GM10248 (cell line): ENCODE data around the gene PLEKHA7.
"Not testable (repeated sequence)": the region's sequence is repeated elsewhere in the genome, so short reads cannot be mapped to it uniquely, and the experiment has no call there.

Source experiments
- CTCF ChIA-PET: fragments of 300-600 bp; sonication (Branson Sonifier 250); formaldehyde crosslinking; extraction: SDS; loops from one replicate; lab custom pipeline; 2021; ENCODE audit warnings: antibody characterized with exemption; lab: Yijun Ruan, JAX
- POLR2A ChIA-PET: fragments of 350-650 bp; sonication (Branson Sonifier 250); formaldehyde crosslinking; extraction: SDS; loops from one replicate; lab custom pipeline; 2020; ENCODE audit warnings: antibody characterized with exemption; lab: Yijun Ruan, JAX
- DNase-seq: peaks from one replicate; pipeline ENCODE4 v3.0.0; 2012; ENCODE audit errors: extremely low spot score
- TF ChIP-seq, protein P1 (sequence below): IDR thresholded peaks from 2 replicates; pipeline ENCODE4 v1.5.1; 2012; ENCODE audit warnings: mild to moderate bottlenecking, low read depth; ENCODE audit errors: extremely low read depth, missing control alignments, control extremely low read depth

The PLEKHA7 gene, protein sequence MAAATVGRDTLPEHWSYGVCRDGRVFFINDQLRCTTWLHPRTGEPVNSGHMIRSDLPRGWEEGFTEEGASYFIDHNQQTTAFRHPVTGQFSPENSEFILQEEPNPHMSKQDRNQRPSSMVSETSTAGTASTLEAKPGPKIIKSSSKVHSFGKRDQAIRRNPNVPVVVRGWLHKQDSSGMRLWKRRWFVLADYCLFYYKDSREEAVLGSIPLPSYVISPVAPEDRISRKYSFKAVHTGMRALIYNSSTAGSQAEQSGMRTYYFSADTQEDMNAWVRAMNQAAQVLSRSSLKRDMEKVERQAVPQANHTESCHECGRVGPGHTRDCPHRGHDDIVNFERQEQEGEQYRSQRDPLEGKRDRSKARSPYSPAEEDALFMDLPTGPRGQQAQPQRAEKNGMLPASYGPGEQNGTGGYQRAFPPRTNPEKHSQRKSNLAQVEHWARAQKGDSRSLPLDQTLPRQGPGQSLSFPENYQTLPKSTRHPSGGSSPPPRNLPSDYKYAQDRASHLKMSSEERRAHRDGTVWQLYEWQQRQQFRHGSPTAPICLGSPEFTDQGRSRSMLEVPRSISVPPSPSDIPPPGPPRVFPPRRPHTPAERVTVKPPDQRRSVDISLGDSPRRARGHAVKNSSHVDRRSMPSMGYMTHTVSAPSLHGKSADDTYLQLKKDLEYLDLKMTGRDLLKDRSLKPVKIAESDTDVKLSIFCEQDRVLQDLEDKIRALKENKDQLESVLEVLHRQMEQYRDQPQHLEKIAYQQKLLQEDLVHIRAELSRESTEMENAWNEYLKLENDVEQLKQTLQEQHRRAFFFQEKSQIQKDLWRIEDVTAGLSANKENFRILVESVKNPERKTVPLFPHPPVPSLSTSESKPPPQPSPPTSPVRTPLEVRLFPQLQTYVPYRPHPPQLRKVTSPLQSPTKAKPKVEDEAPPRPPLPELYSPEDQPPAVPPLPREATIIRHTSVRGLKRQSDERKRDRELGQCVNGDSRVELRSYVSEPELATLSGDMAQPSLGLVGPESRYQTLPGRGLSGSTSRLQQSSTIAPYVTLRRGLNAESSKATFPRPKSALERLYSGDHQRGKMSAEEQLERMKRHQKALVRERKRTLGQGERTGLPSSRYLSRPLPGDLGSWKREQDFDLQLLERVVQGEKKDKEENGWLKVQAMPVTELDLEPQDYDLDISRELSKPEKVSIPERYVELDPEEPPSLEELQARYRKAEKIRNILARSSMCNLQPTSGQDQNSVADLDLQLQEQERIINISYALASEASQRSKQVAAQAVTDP

DNA sequence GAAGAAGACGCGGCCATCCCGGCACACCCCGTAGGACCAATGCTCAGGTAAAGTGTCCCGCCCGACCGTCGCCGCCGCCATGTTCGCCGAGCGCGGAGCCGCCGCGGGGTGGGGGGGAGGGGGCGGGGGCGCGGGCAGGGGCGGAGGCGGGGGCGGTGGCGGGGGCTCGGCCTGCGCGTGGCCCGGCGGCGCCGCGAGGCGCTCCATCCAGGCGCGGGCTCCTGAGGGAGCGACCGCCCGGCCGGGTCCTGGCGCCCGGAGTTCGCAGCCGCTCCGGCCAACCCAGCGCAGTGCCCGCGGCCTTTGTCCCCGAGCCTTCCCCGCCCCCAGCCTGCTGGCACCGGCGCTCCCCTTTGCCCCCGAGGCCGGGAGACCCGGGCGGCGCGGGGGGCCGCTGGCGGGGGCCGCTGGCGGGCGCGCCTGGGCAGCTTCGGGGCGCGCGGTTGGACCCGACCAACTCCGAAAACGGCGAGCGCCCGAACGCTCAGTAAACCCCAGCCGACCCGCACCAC, at the start of gene PLEKHA7:
Gene PLEKHA7, minus strand, starts transcription at position 94 of the 512 bp plus-strand sequence. Its CDS starts 13 bp downstream, at position 81.
- TF ChIP-seq, protein P1, sequence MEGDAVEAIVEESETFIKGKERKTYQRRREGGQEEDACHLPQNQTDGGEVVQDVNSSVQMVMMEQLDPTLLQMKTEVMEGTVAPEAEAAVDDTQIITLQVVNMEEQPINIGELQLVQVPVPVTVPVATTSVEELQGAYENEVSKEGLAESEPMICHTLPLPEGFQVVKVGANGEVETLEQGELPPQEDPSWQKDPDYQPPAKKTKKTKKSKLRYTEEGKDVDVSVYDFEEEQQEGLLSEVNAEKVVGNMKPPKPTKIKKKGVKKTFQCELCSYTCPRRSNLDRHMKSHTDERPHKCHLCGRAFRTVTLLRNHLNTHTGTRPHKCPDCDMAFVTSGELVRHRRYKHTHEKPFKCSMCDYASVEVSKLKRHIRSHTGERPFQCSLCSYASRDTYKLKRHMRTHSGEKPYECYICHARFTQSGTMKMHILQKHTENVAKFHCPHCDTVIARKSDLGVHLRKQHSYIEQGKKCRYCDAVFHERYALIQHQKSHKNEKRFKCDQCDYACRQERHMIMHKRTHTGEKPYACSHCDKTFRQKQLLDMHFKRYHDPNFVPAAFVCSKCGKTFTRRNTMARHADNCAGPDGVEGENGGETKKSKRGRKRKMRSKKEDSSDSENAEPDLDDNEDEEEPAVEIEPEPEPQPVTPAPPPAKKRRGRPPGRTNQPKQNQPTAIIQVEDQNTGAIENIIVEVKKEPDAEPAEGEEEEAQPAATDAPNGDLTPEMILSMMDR: no peak
- CTCF ChIA-PET: interaction anchor here (0.7 to 2.3 kb wide), 8 partner anchors 9 to 1190 kb away, joined by 3 to 5 read pairs (median 3); no protein-coding TSS in a partner anchor
- POLR2A ChIA-PET: no interaction called here
- DNase-seq: peak; percentile 39

DNA sequence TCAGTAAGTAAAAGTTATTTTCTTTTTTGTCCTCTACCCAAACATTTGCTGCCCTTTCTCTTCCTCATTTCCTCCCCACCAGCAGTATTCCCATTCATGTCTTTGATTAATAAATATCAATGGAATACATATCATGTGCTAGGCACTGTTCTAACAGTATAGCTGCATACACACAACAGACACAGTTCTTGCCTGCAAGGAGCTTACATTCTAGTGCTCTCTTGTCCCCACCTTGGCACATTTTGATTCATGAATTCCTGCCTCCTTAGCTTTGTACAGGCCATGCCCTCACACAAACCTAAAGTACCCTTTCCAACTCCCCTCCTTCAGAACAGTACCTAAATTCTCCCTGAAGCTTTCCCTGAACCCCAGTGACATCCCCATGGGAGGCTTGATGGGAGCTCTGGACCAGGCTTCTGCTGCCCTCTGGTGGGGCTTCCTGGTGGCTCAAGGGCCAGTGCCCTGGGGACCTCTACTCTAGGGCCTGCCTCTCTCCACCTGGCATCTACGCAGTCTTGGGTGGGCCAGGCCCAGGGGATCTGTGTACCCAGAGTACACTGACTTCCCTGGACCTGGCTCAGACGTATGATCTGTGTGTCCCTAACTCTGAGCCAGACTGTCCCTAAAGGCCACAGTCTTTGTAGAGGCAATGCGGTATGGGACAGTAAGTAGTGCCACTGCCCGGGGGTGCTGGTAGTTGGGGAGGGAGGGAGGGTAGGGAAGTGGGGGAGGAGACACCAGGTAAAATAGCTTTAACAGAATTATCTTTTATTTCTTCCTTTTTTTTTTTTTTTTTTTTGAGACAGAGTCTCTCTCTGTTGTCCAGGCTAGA, 49.2 kb upstream of the PLEKHA7 start:
- POLR2A ChIA-PET: no interaction called here
- DNase-seq: peak; percentile 68

DNA sequence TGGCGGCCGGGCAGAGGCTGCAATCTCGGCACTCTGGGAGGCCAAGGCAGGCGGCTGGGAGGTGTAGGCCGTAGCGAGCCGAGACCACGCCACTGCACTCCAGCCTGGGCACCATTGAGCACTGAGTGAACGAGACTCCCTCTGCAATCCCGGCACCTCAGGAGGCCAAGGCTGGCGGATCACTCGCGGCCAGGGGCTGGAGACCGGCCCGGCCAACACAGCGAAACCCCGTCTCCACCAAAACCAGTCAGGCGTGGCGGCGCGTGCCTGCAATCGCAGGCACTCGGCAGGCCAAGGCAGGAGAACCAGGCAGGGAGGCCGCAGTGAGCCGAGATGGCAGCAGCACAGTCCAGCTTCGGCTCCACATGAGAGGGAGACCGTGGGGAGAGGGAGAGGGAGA, 36.9 kb upstream of the PLEKHA7 start:
- CTCF ChIA-PET, DNase-seq, POLR2A ChIA-PET: not testable (repeated sequence)

More for the DNA sequence above, 49.2 kb upstream of the PLEKHA7 start:
- TF ChIP-seq, protein P1: peak; percentile 73
- CTCF ChIA-PET: interaction anchor here (0.7 to 7.6 kb wide), 50 partner anchors 10 to 441 kb away, joined by 3 to 106 read pairs (median 4); partner anchors contain the start of gene RPS13

DNA sequence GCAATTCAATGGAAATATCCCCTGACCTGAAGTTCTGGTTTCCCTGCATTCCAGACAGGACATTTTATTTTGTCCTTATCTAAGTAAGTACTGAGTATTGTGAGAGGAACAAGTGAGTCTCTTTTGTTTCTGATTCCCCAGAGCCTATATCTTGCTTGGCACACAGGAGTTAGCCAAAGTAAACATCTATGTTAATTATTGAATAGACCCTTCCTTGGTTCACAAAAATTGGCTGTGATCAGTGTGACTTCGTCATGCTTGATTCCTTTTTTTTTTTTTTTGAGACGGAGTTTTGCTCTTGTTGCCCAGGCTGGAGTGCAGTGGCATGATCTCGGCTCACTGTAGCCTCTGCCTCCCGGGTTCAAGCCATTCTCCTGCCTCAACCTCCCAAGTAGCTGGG, 34.3 kb upstream of the PLEKHA7 start:
- POLR2A ChIA-PET, DNase-seq: not testable (repeated sequence)
- CTCF ChIA-PET: interaction anchor here (1.0 to 1.5 kb wide), 2 partner anchors 15 to 264 kb away, joined by 3 to 5 read pairs; no protein-coding TSS in a partner anchor

DNA sequence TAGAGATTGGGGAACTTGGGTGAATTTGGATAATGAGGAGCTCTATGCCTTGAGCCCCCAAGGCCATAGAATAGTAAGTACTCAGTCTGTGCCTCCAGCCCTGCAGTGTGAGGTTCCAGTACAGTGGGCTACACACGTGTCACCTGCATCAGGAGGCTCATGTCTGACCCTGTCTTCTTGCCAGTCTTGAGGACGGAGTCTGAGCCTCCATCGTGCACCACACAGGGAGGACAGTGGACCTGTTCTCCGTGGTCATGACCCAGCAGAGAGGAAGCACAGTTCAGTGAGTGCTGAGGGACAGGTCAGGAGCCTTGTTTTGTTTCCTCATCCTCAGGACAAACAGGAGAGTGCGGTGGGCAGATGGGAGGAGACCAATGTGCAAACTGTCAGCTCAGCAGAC, 32.5 kb upstream of the PLEKHA7 start:
- no peak for DNase-seq
- ChIA-PET POLR2A (no interaction called here), CTCF (interaction anchor here (1.2 to 1.7 kb wide), 3 partner anchors 14 to 226 kb away, joined by 3 to 4 read pairs (median 3); no protein-coding TSS in a partner anchor)
- TF ChIP-seq, protein P1: no peak

DNA sequence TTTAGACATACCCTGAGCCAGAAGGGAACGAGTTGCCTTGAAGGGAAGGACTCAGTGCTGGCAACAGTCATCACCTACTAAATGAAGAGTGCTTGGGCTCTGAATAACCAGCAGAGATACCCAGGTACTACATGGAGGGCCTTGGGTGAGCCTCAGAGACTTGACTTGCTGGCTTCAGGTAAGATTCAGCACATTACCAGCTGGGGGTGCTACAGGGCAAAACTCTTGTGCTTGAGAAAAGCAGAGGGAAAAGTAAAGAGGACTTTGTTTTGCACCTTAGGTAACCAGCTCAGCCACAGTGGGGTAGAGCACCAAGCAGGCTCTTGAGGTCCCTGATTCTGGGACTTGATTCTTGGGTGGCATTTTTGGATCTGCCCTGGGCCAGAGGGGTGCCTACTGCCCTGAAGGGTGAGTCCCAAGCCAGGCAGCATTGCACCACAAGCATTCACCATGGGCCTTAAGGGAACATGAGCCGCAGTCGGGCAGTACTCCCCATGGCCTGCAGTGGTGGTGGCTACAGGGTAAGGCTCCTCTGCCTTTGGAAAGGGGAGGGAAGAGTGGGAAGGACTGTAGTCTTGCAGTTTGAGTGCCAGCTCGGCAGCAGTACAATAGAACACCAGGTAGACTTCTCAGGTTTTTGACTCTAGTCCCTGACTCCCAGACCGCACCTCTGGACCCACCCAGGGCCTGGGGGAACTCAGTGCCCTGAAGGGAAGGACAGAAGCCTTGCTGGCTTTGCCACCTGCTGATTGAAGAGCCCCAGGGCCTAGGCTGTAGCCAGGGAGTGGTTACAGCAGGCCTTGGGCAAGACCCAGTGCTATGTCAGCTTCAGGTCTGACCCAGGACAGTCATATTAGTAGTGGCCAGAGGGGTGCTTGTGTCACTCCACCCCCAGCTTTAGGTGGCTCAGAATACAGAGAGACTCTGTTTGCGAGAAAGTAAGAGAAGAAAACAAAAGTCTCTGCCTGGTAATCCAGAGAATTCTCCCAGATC, 22.7 kb upstream of the PLEKHA7 start:
- POLR2A ChIA-PET: no interaction called here
- DNase-seq: no peak
- TF ChIP-seq, protein P1: peak; percentile 18
- CTCF ChIA-PET: interaction anchor here (0.9 to 1.3 kb wide), 5 partner anchors 9 to 250 kb away, joined by 3 read pairs; no protein-coding TSS in a partner anchor

DNA sequence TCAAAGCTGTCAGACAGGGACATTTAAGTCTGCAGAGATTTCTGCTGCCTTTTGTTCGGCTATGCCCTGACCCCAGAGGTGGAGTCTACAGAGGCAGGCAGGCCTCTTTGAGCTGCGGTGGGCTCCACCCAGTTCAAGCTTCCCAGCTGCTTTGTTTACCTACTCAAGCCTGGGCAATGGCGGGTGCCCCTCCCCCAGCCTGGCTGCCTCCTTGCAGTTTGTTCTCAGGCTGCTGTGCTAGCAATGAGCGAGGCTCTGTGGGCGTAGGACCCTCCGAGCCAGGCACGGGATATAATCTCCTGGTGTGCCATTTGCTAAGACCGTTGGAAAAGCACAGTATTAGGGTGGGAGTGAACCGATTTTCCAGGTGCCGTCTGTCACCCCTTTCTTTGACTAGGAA, 19.8 kb upstream of the PLEKHA7 start:
- CTCF ChIA-PET, DNase-seq, POLR2A ChIA-PET: not testable (repeated sequence)
